MCF 10A (cell line): ENCODE data around the gene HOXA2. TPM values are rescaled to one million over a fixed set of nuclear protein-coding genes. Genes with fewer than 3 reads are reported as not detected.
A peak's percentile ranks its signal among the peaks of the same experiment; 100 is the strongest.

Experiments used
- BruUV-seq: library from RNA; stranded (reverse); fragments of 400-500 nt; replicated peaks from 2 replicates; lab custom pipeline; 2021; lab: Mats Ljungman, UMichigan
- CTCF ChIA-PET: fragments of 300-600 bp; sonication (Branson Sonifier 250); formaldehyde crosslinking; extraction: SDS; loops from one replicate; lab custom pipeline; 2021; ENCODE audit warnings: antibody characterized with exemption, inconsistent platforms; lab: Yijun Ruan, JAX
- POLR2A ChIA-PET: fragments of 300-600, 350-650 bp; sonication (Branson Sonifier 250); formaldehyde crosslinking; extraction: SDS; loops from one replicate; lab custom pipeline; 2020; ENCODE audit warnings: antibody characterized with exemption, inconsistent platforms; lab: Yijun Ruan, JAX
- DNase-seq: peaks from one replicate; pipeline ENCODE4 v3.0.0-alpha.2; 2018; ENCODE audit not compliant: unreplicated experiment
- H3K27ac Mint-ChIP-seq: one replicate; pipeline ENCODE4 v1.8.0; 2022; ENCODE audit warnings: mild to moderate bottlenecking, low read depth, mixed read lengths; ENCODE audit not compliant: unreplicated experiment
- H3K27me3 Mint-ChIP-seq: one replicate; pipeline ENCODE4 v1.8.0; 2022; ENCODE audit warnings: mixed read lengths; ENCODE audit not compliant: insufficient read depth, unreplicated experiment
- H3K36me3 Mint-ChIP-seq: one replicate; pipeline ENCODE4 v1.8.0; 2022; ENCODE audit warnings: mild to moderate bottlenecking, moderate library complexity, mixed read lengths; ENCODE audit not compliant: insufficient read depth, unreplicated experiment
- H3K4me1 Mint-ChIP-seq: one replicate; pipeline ENCODE4 v1.8.0; 2022; ENCODE audit warnings: mixed read lengths; ENCODE audit not compliant: insufficient read depth, unreplicated experiment
- H3K4me3 Mint-ChIP-seq: one replicate; pipeline ENCODE4 v1.8.0; 2022; ENCODE audit warnings: mild to moderate bottlenecking, moderate library complexity, mixed read lengths; ENCODE audit not compliant: unreplicated experiment
- H3K9me3 Mint-ChIP-seq: one replicate; pipeline ENCODE4 v1.8.0; 2022; ENCODE audit warnings: mixed read lengths; ENCODE audit not compliant: unreplicated experiment
- intact Hi-C: fragments of 100-400 bp; cut with micrococcal nuclease; formaldehyde crosslinking; loops from 2 replicates; pipeline ENCODE4 v1.14.1; 2022
- total RNA-seq: library from RNA; stranded (reverse); gene quantifications from 2 replicates; pipeline ENCODE4 v1.2.3, GENCODE V29; 2022
- TF ChIP-seq, protein P1 (sequence below): fragments of 200-600 bp; IDR thresholded peaks from one replicate; pipeline ENCODE4 v1.8.0; 2022; ENCODE audit warnings: antibody characterized with exemption, mild to moderate bottlenecking; ENCODE audit not compliant: unreplicated experiment

The HOXA2 gene
- total RNA-seq, 1 experiment from 2014 or later = 1.4 TPM

DNA sequence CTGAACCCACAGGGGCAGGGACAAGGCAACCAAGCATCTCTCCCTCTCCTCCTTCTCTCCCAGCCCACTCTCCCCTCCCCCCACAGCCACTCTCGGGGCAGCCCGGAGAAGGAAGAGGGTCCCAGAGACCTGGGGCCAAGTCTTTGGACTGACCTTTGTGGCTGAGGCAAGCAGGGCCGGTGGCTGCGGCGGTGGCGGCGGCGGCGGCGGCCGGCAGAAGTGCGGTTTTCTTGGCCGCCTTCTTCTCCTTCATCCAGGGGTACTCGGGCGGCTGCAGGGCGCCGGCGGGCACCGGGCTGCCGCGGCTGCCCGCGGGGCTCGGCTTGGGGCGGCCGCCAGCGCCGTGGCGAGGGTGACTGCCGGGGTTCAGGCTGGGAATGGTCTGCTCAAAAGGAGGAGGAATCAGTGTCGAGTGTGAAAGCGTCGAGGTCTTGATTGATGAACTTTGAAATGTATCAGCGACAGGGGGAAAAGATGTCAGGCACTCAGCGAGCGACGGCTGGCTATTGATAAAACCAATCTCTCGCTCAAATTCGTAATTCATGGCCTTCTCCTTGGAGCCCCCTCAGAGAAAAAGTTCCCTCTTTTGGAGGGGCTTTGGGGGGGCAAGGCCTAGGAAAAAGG lies 414 bp downstream of the HOXA2 start:
- Mint-ChIP-seq H3K4me1 (peaks cover 60% of the 10 kb centered on the region), H3K4me3 (peak overlapping the region; percentile 83), H3K9me3 (no peaks in the 10 kb centered on the region), H3K36me3 (peaks cover 55% of the 10 kb centered on the region), H3K27me3 (no peaks in the 10 kb centered on the region), H3K27ac (peak overlapping the region; percentile 99)
- CTCF ChIA-PET = interaction anchor here (6.6 kb wide), 1 partner anchor 246 kb away, joined by 198 read pairs; no protein-coding TSS in a partner anchor
- BruUV-seq = no TSS peak
- TF ChIP-seq, protein P1, sequence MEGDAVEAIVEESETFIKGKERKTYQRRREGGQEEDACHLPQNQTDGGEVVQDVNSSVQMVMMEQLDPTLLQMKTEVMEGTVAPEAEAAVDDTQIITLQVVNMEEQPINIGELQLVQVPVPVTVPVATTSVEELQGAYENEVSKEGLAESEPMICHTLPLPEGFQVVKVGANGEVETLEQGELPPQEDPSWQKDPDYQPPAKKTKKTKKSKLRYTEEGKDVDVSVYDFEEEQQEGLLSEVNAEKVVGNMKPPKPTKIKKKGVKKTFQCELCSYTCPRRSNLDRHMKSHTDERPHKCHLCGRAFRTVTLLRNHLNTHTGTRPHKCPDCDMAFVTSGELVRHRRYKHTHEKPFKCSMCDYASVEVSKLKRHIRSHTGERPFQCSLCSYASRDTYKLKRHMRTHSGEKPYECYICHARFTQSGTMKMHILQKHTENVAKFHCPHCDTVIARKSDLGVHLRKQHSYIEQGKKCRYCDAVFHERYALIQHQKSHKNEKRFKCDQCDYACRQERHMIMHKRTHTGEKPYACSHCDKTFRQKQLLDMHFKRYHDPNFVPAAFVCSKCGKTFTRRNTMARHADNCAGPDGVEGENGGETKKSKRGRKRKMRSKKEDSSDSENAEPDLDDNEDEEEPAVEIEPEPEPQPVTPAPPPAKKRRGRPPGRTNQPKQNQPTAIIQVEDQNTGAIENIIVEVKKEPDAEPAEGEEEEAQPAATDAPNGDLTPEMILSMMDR = no peak
- POLR2A ChIA-PET = interaction anchor here (1.0 to 12.8 kb wide), 7 partner anchors 6 to 245 kb away, joined by 4 to 663 read pairs (median 196); partner anchors contain the start of genes HOXA5 and SKAP2
- peak; percentile 27 for DNase-seq
- intact Hi-C loops = no loop called here

DNA sequence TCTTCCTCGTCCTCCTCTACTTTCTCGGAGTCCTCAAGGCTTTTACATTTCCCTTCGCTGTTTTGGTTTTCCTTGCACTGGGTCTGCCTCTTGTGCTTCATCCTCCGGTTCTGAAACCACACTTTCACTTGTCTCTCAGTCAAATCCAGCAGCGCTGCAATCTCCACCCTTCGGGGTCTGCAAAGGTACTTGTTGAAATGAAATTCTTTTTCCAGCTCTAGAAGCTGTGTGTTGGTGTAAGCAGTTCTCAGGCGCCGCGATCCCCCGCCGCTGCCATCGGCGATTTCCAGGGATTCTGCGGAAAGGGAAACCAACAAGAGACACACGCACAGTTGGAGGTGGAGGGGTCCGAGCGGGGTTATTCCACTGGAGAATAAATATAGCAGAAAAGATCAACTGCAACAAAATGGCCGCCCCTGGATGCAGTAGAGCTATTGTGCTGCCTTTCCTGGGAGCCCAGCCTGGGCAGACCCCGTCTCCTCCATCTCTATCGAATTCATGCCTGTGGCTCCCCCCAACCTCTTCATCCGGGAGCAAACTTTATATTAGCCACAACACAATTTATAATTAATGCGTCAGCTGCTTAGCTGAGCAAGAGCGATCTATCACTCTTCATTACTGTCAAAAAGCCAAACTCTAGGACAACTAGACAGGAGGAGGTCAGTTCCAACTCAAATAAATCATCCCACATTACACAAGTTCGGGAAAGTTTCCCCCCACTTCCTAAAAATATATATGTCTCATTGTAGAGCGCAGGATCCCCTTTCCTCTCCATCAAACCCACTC lies 1.1 kb downstream of the HOXA2 start:
- ChIA-PET CTCF (interaction anchor here (1.2 to 6.6 kb wide), 8 partner anchors 10 to 419 kb away, joined by 3 to 198 read pairs (median 12); partner anchors contain the start of gene HOXA5), POLR2A (interaction anchor here (0.6 to 12.8 kb wide), 10 partner anchors 6 to 402 kb away, joined by 3 to 663 read pairs (median 90); partner anchors contain the start of genes HOXA5 and SKAP2)
- peak overlapping the region; percentile 99 for H3K27ac Mint-ChIP-seq
- DNase-seq = peak; percentile 59
- H3K27me3 Mint-ChIP-seq = no peaks in the 10 kb centered on the region
- intact Hi-C loops = no loop called here
- no peaks in the 10 kb centered on the region for H3K9me3 Mint-ChIP-seq
- H3K4me3 Mint-ChIP-seq = peak overlapping the region; percentile 83
- peaks cover 53% of the 10 kb centered on the region for H3K36me3 Mint-ChIP-seq
- TF ChIP-seq, protein P1 = no peak
- peaks cover 60% of the 10 kb centered on the region for H3K4me1 Mint-ChIP-seq
- no TSS peak for BruUV-seq

DNA sequence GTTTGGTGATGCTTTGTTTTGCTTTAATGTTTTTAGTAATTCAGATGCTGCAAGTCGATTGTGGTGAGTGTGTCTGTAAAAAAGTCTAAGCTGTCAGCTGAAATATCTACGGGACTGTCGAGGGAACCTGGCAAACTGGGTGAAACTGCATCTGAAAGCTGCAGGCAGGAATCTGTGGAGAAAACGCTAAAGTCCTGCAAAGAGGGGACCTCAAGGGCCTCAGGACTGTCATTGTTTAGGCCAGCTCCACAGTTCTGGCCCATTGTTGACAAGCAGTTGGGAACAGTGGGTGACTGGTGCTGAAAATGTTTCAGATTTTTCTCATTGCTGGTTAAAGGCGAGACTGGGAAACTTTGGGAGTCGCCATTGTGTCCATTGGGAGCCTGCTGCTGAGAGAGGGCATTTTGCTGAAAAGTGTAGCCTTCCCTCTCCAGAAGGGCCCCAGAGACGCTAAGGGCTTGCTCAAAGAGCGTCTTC lies 1.8 kb downstream of the HOXA2 start:
- Mint-ChIP-seq H3K4me1 (peaks cover 60% of the 10 kb centered on the region), H3K27me3 (no peaks in the 10 kb centered on the region), H3K9me3 (no peaks in the 10 kb centered on the region), H3K4me3 (peak overlapping the region; percentile 83), H3K27ac (peak overlapping the region; percentile 99), H3K36me3 (peaks cover 47% of the 10 kb centered on the region)
- no TSS peak for BruUV-seq
- ChIA-PET POLR2A (interaction anchor here (0.5 to 12.8 kb wide), 11 partner anchors 7 to 640 kb away, joined by 3 to 663 read pairs (median 42); partner anchors contain the start of genes HOXA5 and SKAP2), CTCF (interaction anchor here (0.6 to 6.6 kb wide), 11 partner anchors 9 to 418 kb away, joined by 3 to 198 read pairs (median 9); partner anchors contain the start of genes HOXA4 and HOXA5)
- intact Hi-C loops = no loop called here
- peak; percentile 48 for DNase-seq
- TF ChIP-seq, protein P1 = no peak
